Esophagus squamous epithelium (tissue), 4 donors: ENCODE measurements around the gene OPALIN.

ENCODE experiments used
- POLR2A ChIP-seq, 4 donors: fragments of 450-650 bp; IDR thresholded peaks; one replicate each; pipeline ENCODE4 v1.6.1; 2017; ENCODE audit warnings: antibody characterized with exemption in 4 of 4, mild to moderate bottlenecking in 4 of 4, moderate library complexity in 3 of 4
- TF ChIP-seq, protein P1 (sequence below), 6 experiments: fragments of 450-650 bp in 4 of 6; fragments of 200-600 bp in 2 of 6; sonication (generic) in 2 of 6; IDR thresholded peaks; one replicate each; pipeline ENCODE4 v1.5.1; 2016 to 2019; ENCODE audit warnings: antibody characterized with exemption in 6 of 6, mild to moderate bottlenecking in 4 of 6, moderate library complexity in 4 of 6

DNA sequence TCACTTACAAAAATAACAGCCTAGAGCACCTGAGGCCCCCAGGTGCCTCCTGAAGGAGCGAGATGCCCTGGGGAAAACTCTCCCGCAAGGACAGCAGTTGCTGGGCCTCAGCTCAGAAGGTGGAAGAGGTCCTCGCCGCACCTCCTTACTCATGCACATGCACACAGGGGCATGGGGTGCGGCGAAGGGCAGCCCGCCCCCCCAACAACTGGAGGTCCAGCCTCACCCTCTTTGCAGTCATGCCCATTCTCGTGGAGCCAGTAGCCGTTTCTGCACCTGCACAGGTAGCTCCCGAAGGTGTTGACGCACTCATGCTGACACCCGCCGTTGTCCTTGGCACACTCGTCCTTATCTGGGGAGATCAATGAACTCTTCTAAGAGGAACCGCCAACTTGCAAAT, 19.9 kb upstream of the OPALIN start:
- TF ChIP-seq, protein P1, sequence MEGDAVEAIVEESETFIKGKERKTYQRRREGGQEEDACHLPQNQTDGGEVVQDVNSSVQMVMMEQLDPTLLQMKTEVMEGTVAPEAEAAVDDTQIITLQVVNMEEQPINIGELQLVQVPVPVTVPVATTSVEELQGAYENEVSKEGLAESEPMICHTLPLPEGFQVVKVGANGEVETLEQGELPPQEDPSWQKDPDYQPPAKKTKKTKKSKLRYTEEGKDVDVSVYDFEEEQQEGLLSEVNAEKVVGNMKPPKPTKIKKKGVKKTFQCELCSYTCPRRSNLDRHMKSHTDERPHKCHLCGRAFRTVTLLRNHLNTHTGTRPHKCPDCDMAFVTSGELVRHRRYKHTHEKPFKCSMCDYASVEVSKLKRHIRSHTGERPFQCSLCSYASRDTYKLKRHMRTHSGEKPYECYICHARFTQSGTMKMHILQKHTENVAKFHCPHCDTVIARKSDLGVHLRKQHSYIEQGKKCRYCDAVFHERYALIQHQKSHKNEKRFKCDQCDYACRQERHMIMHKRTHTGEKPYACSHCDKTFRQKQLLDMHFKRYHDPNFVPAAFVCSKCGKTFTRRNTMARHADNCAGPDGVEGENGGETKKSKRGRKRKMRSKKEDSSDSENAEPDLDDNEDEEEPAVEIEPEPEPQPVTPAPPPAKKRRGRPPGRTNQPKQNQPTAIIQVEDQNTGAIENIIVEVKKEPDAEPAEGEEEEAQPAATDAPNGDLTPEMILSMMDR (IDR thresholded peaks at IDR 0.05): no peak
- no peak for TF ChIP-seq POLR2A (IDR thresholded peaks at IDR 0.05)
